GM19452 (cell line): ENCODE data around the gene PMF1.

Experiments used
- ATAC-seq: cut with Tn5 transposase; IDR thresholded peaks from one replicate; pipeline ENCODE4 v1.9.1; 2021; ENCODE audit not compliant: unreplicated experiment

The PMF1 gene

GRCh38 chr1:156233426-156234127 lies 20.8 kb downstream of the PMF1 start:
- no peak for ATAC-seq

GRCh38 chr1:156236164-156236563 lies 23.4 kb downstream of the PMF1 start:
- no peak for ATAC-seq

- no peak for ATAC-seq
Observed at GRCh38 chr1:156238248-156238647, 25.4 kb downstream of the PMF1 start.

- no peak for ATAC-seq
Observed at GRCh38 chr1:156241311-156241811, 28.6 kb downstream of the PMF1 start.

- no peak for ATAC-seq
Observed at GRCh38 chr1:156241926-156242325, 29.1 kb downstream of the PMF1 start, which contains the start of gene BGLAP. Gene BGLAP, plus strand, starts transcription at chr1:156242184. Its CDS starts 48 bp downstream, at chr1:156242232.

GRCh38 chr1:156242738-156243137 lies 29.9 kb downstream of the PMF1 start:
- no peak for ATAC-seq

- no peak for ATAC-seq
Observed at GRCh38 chr1:156244126-156244525, 31.3 kb downstream of the PMF1 start.

- no peak for ATAC-seq
Observed at GRCh38 chr1:156244712-156245111, 31.9 kb downstream of the PMF1 start.

- no peak for ATAC-seq
Observed at GRCh38 chr1:156245451-156246232, 32.8 kb downstream of the PMF1 start.

- no peak for ATAC-seq
Observed at GRCh38 chr1:156246241-156246780, 33.5 kb downstream of the PMF1 start.

GRCh38 chr1:156246781-156247459 lies 34.1 kb downstream of the PMF1 start:
- no peak for ATAC-seq

GRCh38 chr1:156247460-156248322 lies 34.9 kb downstream of the PMF1 start, which contains the start of gene PAQR6:
Gene PAQR6, minus strand, starts transcription at chr1:156248056. Its CDS starts 1,325 bp downstream, at chr1:156246731.
- no peak for ATAC-seq

- no peak for ATAC-seq
Observed at GRCh38 chr1:156248323-156248683, 35.5 kb downstream of the PMF1 start.

GRCh38 chr1:156249593-156249992 lies 36.8 kb downstream of the PMF1 start:
- no peak for ATAC-seq

- no peak for ATAC-seq
Observed at GRCh38 chr1:156251527-156251926, 38.7 kb downstream of the PMF1 start.

- no peak for ATAC-seq
Observed at GRCh38 chr1:156253634-156254033, 40.8 kb downstream of the PMF1 start.

- ATAC-seq, result no peak
Observed at GRCh38 chr1:156257711-156258110, 44.9 kb downstream of the PMF1 start.

- ATAC-seq, result no peak
Observed at GRCh38 chr1:156258859-156259258, 46.1 kb downstream of the PMF1 start.

- no peak for ATAC-seq
Observed at GRCh38 chr1:156259805-156260204, 47.0 kb downstream of the PMF1 start.

GRCh38 chr1:156260896-156261295 lies 48.1 kb downstream of the PMF1 start:
- no peak for ATAC-seq
